Chondrocyte (in vitro differentiated cells): Measurements from ENCODE around the gene ZNF287. TPM values are rescaled to one million over a fixed set of nuclear protein-coding genes. Genes with fewer than 3 reads are reported as not detected.

Experiments
- DNase-seq: peaks from one replicate; pipeline ENCODE4 v3.0.0; 2021; ENCODE audit warnings: mixed read lengths, low spot score
- H3K27ac Mint-ChIP-seq: one replicate; pipeline ENCODE4 v1.8.0; 2021; ENCODE audit warnings: mild to moderate bottlenecking, moderate library complexity, mixed read lengths; ENCODE audit not compliant: unreplicated experiment
- H3K27me3 Mint-ChIP-seq: 2 replicates; pipeline ENCODE4 v1.8.0; 2021; ENCODE audit warnings: low read depth, mixed read lengths
- H3K36me3 Mint-ChIP-seq: 2 replicates; pipeline ENCODE4 v1.8.0; 2021; ENCODE audit warnings: low read depth, mixed read lengths
- H3K4me1 Mint-ChIP-seq: 2 replicates; pipeline ENCODE4 v1.8.0; 2021; ENCODE audit warnings: low read depth, mild to moderate bottlenecking, mixed read lengths
- H3K4me3 Mint-ChIP-seq: one replicate; pipeline ENCODE4 v1.8.0; 2021; ENCODE audit warnings: mild to moderate bottlenecking, moderate library complexity, mixed read lengths; ENCODE audit not compliant: unreplicated experiment
- H3K9me3 Mint-ChIP-seq: 2 replicates; pipeline ENCODE4 v1.8.0; 2021; ENCODE audit warnings: low read depth, mixed read lengths
- total RNA-seq: library from RNA; stranded (reverse); gene quantifications from 3 replicates; pipeline ENCODE4 v1.2.1, GENCODE V29; 2021
- TF ChIP-seq, protein P1 (sequence below): fragments of 200-600 bp; sonication (generic); IDR thresholded peaks from 2 replicates; pipeline ENCODE4 v1.5.0; 2021; ENCODE audit warnings: antibody characterized with exemption, mild to moderate bottlenecking, moderate library complexity

The ZNF287 gene
- total RNA-seq, 1 donor from 2014 or later = 13.0 TPM

DNA sequence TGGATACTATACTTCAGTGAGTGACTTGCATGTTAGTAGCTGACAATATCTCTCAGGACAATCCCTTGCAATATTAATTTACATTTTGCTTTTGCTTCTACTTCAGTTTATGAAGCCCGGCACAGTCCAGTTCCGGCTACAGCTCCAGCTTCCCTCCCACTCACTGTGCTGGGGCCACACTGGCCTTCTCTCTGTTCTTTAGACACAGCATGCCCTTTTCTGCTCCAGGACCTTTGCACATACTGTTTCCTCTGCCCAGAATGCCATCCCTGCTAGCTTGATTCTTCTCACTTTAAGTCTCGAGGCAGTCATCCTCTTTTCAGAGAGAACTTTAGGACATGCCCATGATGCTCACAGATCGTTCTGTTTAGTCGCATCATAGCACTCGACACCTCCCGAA lies 51.5 kb downstream of the ZNF287 start:
- no peaks in the 10 kb centered on the region for H3K27me3 Mint-ChIP-seq
- TF ChIP-seq, protein P1, sequence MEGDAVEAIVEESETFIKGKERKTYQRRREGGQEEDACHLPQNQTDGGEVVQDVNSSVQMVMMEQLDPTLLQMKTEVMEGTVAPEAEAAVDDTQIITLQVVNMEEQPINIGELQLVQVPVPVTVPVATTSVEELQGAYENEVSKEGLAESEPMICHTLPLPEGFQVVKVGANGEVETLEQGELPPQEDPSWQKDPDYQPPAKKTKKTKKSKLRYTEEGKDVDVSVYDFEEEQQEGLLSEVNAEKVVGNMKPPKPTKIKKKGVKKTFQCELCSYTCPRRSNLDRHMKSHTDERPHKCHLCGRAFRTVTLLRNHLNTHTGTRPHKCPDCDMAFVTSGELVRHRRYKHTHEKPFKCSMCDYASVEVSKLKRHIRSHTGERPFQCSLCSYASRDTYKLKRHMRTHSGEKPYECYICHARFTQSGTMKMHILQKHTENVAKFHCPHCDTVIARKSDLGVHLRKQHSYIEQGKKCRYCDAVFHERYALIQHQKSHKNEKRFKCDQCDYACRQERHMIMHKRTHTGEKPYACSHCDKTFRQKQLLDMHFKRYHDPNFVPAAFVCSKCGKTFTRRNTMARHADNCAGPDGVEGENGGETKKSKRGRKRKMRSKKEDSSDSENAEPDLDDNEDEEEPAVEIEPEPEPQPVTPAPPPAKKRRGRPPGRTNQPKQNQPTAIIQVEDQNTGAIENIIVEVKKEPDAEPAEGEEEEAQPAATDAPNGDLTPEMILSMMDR = no peak
- H3K4me3 Mint-ChIP-seq = no peak overlapping the region
- no peak overlapping the region for H3K27ac Mint-ChIP-seq
- H3K4me1 Mint-ChIP-seq = peaks cover 27% of the 10 kb centered on the region
- H3K36me3 Mint-ChIP-seq = no peaks in the 10 kb centered on the region
- no peak for DNase-seq
- H3K9me3 Mint-ChIP-seq = no peaks in the 10 kb centered on the region

DNA sequence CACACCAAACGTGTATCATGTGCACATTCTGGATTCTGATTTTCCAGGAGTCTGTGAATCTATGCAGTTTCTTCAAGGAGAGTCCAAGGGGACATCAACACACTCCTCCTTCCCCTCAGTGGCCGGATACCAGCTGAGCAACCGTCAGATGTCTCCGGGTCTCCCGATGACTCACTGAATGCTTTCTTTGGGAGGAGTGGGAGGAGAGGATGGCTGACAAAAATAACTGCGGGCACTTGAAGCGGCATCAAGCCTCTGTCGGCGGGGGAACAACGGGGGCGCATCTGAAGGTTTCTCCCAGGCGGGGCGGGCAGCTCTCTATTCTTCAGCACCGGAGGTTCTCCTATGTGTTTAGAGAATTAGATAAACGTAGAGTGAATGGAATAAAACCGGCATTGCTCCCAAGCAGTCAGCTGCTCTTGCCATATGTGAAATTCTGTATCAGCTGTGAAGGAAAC lies 52.4 kb downstream of the ZNF287 start:
- Mint-ChIP-seq H3K4me3 (peak overlapping the region; percentile 69), H3K36me3 (no peaks in the 10 kb centered on the region), H3K4me1 (peaks cover 34% of the 10 kb centered on the region), H3K9me3 (no peaks in the 10 kb centered on the region), H3K27me3 (no peaks in the 10 kb centered on the region), H3K27ac (peak overlapping the region; percentile 91)
- DNase-seq = no peak
- TF ChIP-seq, protein P1 = peak; percentile 4

DNA sequence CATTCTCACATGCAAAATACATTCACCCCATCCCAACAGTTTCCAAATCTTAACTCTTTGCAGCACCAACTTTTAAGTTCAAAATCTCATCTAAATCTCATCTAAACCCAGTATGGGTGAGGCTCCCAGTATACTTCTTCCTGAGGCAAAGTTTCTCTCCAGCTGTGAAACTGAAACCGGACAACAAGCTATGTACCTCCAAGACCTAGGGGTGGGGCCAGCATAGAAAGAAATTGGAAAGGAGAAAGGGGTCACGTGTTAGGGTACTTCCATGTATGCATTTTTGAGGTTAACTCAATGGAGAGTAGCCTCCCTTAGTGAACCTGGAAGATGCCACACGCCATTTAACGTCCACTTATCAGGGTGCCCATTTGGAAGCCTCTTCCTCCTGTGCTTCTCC lies 53.1 kb downstream of the ZNF287 start:
- Mint-ChIP-seq H3K27me3 (no peaks in the 10 kb centered on the region), H3K4me3 (no peak overlapping the region), H3K27ac (peak overlapping the region; percentile 91), H3K9me3 (no peaks in the 10 kb centered on the region), H3K36me3 (no peaks in the 10 kb centered on the region), H3K4me1 (peaks cover 31% of the 10 kb centered on the region)
- TF ChIP-seq, protein P1 = no peak
- DNase-seq = no peak

DNA sequence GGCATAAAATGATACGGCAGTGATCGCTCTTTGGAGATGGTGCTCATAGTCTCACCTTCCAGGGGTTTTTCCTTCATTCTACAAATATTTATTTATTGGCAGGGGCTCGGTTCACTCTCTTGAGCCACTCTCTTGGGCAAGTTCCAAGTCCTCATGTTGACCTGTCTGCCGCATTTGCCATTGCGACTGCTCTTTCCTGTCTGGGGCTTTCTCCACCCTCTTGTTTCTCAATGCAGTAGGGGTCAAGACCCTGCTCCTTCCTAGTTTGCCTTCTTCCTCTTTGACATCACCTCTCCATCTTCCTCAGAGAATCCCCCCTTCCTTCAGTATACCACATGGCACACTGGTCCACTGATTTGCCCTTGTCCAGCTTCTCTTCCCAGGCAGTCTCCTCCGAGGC lies 55.1 kb downstream of the ZNF287 start:
- peaks cover 30% of the 10 kb centered on the region for H3K4me1 Mint-ChIP-seq
- TF ChIP-seq, protein P1 = no peak
- no peaks in the 10 kb centered on the region for H3K9me3 Mint-ChIP-seq
- no peak overlapping the region for H3K4me3 Mint-ChIP-seq
- no peak overlapping the region for H3K27ac Mint-ChIP-seq
- DNase-seq = no peak
- no peaks in the 10 kb centered on the region for H3K27me3 Mint-ChIP-seq
- no peaks in the 10 kb centered on the region for H3K36me3 Mint-ChIP-seq

DNA sequence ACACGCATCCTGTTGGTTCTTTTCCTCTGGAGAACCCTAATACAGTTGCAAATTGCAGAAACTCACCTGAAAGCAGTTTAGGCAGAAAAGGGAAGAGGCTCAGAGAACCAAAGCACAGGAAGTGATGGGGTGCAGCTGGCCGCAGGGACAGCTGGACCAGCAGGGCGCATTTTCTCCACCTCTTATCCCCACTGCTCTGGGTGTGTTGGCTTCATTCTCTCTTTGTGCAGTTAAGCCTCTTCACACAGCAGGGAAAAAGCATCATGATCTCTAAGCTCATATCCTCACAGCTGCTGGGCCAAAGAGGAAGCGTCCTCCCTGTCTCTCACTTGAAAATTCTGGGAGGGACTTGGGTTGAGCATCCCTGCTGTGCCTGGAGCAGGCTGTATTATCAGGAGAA lies 57.0 kb downstream of the ZNF287 start:
- no peak for DNase-seq
- Mint-ChIP-seq H3K36me3 (no peaks in the 10 kb centered on the region), H3K27me3 (no peaks in the 10 kb centered on the region), H3K9me3 (no peaks in the 10 kb centered on the region), H3K27ac (no peak overlapping the region), H3K4me1 (peaks cover 21% of the 10 kb centered on the region), H3K4me3 (no peak overlapping the region)
- TF ChIP-seq, protein P1 = no peak
